ENCODE results near the gene SYTL3.

SYTL3 gene

GRCh38 chr6:158801655-158802294 lies 151.9 kb downstream of the SYTL3 start:
- peak; percentile 15 for DNase-seq

- DNase-seq, result no peak
These were observed 153.9 kb downstream of the SYTL3 start for GRCh38 chr6:158803733-158804143.

GRCh38 chr6:158804207-158804606 lies 154.4 kb downstream of the SYTL3 start:
- DNase-seq, result no peak

GRCh38 chr6:158805698-158806377 lies 156.0 kb downstream of the SYTL3 start:
- no peak for DNase-seq

GRCh38 chr6:158807515-158808441 lies 157.9 kb downstream of the SYTL3 start:
- no peak for DNase-seq

- no peak for DNase-seq
These were observed 158.6 kb downstream of the SYTL3 start for GRCh38 chr6:158808442-158808833.

GRCh38 chr6:158808941-158809678 lies 159.3 kb downstream of the SYTL3 start:
- no peak for DNase-seq

GRCh38 chr6:158810155-158811095 lies 160.6 kb downstream of the SYTL3 start:
- no peak for DNase-seq

GRCh38 chr6:158812611-158813010 lies 162.8 kb downstream of the SYTL3 start:
- no peak for DNase-seq

GRCh38 chr6:158813032-158813431 lies 163.2 kb downstream of the SYTL3 start:
- no peak for DNase-seq

All from NCI-H82 (cell line).